Measurements from ENCODE around the gene GPR139.

The GPR139 gene

GRCh38 chr16:19991614-19992013 is 82.1 kb downstream of the GPR139 start:
- DNase-seq (ENCODE audit: low read depth in 2 of 2, low spot score in 1 of 2): no peak

- DNase-seq (ENCODE audit: low read depth in 2 of 2, low spot score in 1 of 2): no peak
These were observed 89.6 kb downstream of the GPR139 start for GRCh38 chr16:19984135-19984534.
